Mesendoderm (in vitro differentiated cells): ENCODE results near the gene UBQLN3.

Experiments used
- DNase-seq: peaks from one replicate; pipeline ENCODE4 v3.0.0; 2013
- H2AK5ac ChIP-seq: 2 replicates; pipeline ENCODE4 v1.6.1; 2013; ENCODE audit warnings: low read length, inconsistent platforms
- H2BK120ac ChIP-seq: 2 replicates; pipeline ENCODE4 v1.6.1; 2013; ENCODE audit warnings: low read depth, mild to moderate bottlenecking, low read length, moderate library complexity, mixed read lengths
- H2BK15ac ChIP-seq: replicated peaks from 2 replicates; pipeline ENCODE4 v1.6.1; 2013; ENCODE audit warnings: low read depth, mild to moderate bottlenecking, moderate library complexity
- H2BK5ac ChIP-seq: 2 replicates; pipeline ENCODE4 v1.6.1; 2013; ENCODE audit warnings: low read length, inconsistent platforms
- H3K18ac ChIP-seq: 2 replicates; pipeline ENCODE4 v1.6.1; 2013; ENCODE audit warnings: mild to moderate bottlenecking, low read length, mixed read lengths
- H3K23ac ChIP-seq: one replicate; pipeline ENCODE4 v1.6.1; 2013; ENCODE audit warnings: low read length
- H3K27ac ChIP-seq: 2 replicates; pipeline ENCODE4 v1.5.1; 2013; ENCODE audit warnings: low read depth, mild to moderate bottlenecking, inconsistent platforms, low read length, moderate library complexity
- H3K27me3 ChIP-seq: 2 replicates; pipeline ENCODE4 v1.6.1; 2013; ENCODE audit warnings: low read length, control low read depth, mild to moderate bottlenecking, inconsistent platforms; ENCODE audit not compliant: insufficient read depth, poor library complexity
- H3K36me3 ChIP-seq: 2 replicates; pipeline ENCODE4 v1.6.1; 2013; ENCODE audit warnings: low read length, inconsistent platforms; ENCODE audit not compliant: control insufficient read depth, insufficient read depth
- H3K4ac ChIP-seq: one replicate; pipeline ENCODE4 v1.6.1; 2013; ENCODE audit warnings: low read depth, mild to moderate bottlenecking, low read length, moderate library complexity
- H3K4me1 ChIP-seq: 2 replicates; pipeline ENCODE4 v1.6.1; 2013; ENCODE audit warnings: low read depth, low read length, inconsistent platforms; ENCODE audit not compliant: control insufficient read depth
- H3K4me2 ChIP-seq: 2 replicates; pipeline ENCODE4 v1.6.1; 2013; ENCODE audit warnings: low read length
- H3K4me3 ChIP-seq: 2 replicates; pipeline ENCODE4 v1.5.1; 2013; ENCODE audit warnings: mild to moderate bottlenecking, low read length
- H3K56ac ChIP-seq: one replicate; pipeline ENCODE4 v1.6.1; 2013; ENCODE audit warnings: low read length
- H3K79me1 ChIP-seq: 2 replicates; pipeline ENCODE4 v1.6.1; 2013; ENCODE audit warnings: low read length, inconsistent platforms
- H3K79me2 ChIP-seq: 2 replicates; pipeline ENCODE4 v1.6.1; 2013; ENCODE audit warnings: mild to moderate bottlenecking, low read length; ENCODE audit not compliant: control insufficient read depth, insufficient read depth
- H3K9ac ChIP-seq: 2 replicates; pipeline ENCODE4 v1.6.1; 2013; ENCODE audit warnings: low read length, inconsistent platforms
- H4K5ac ChIP-seq: one replicate; pipeline ENCODE4 v1.6.1; 2013; ENCODE audit warnings: low read length
- H4K8ac ChIP-seq: one replicate; pipeline ENCODE4 v1.6.1; 2013; ENCODE audit warnings: low read depth, mild to moderate bottlenecking, control low read depth, low read length, moderate library complexity
- WGBS: extraction: QIAGEN DNeasy Blood & Tissue Kit; methylation state at CpG from one replicate; pipeline ENCODE4 v1.1.7; 2013; ENCODE audit warnings: low lambda C conversion rate, missing lambda C conversion rate; ENCODE audit not compliant: insufficient coverage; ENCODE audit errors: extremely low coverage; 5-methylcytosine and 5-hydroxymethylcytosine counted together

UBQLN3 gene

GRCh38 chr11:5488385-5488784, 21.4 kb downstream of the UBQLN3 start, which contains the start of gene OR52D1:
Gene OR52D1, plus strand, starts transcription at chr11:5488685. Its CDS starts 22 bp downstream, at chr11:5488707.
- Histone ChIP-seq H3K4ac (no peak within 1 kb of the TSS), H3K79me1 (no peaks in the 10 kb centered on the region), H3K4me2 (no peak within 1 kb of the TSS), H3K4me3 (no peak within 1 kb of the TSS), H3K56ac (no peak within 1 kb of the TSS), H2BK5ac (no peak within 1 kb of the TSS), H3K4me1 (no peaks in the 10 kb centered on the region), H3K79me2 (no peaks in the 10 kb centered on the region), H4K8ac (no peak within 1 kb of the TSS), H2AK5ac (no peak within 1 kb of the TSS), H4K5ac (no peak within 1 kb of the TSS), H3K27ac (no peak within 1 kb of the TSS), H2BK120ac (no peak within 1 kb of the TSS), H3K23ac (no peak within 1 kb of the TSS), H3K18ac (no peak within 1 kb of the TSS), H3K36me3 (no peaks in the 10 kb centered on the region), H3K27me3 (no peaks in the 10 kb centered on the region), H2BK15ac (no peak within 1 kb of the TSS), H3K9ac (no peak within 1 kb of the TSS)
- no peak for DNase-seq

- H3K79me1 ChIP-seq: no peaks in the 10 kb centered on the region
- peak; percentile 26 for DNase-seq
- no peaks in the 10 kb centered on the region for H3K79me2 ChIP-seq
Observed at GRCh38 chr11:5486421-5486820, 23.3 kb downstream of the UBQLN3 start.

GRCh38 chr11:5486003-5486402, 23.8 kb downstream of the UBQLN3 start:
- H3K4me2 ChIP-seq: no peak overlapping the region
- H2BK120ac ChIP-seq: no peak overlapping the region
- no peak overlapping the region for H2AK5ac ChIP-seq
- H4K8ac ChIP-seq: no peak overlapping the region
- no peak overlapping the region for H3K4me3 ChIP-seq
- H2BK5ac ChIP-seq: no peak overlapping the region
- no peaks in the 10 kb centered on the region for H3K79me2 ChIP-seq
- H3K27me3 ChIP-seq: no peaks in the 10 kb centered on the region
- no peak overlapping the region for H4K5ac ChIP-seq
- no peak overlapping the region for H3K4ac ChIP-seq
- WGBS: no CpG with 5 or more reads among the region's 3 CpGs
- DNase-seq: no peak
- no peaks in the 10 kb centered on the region for H3K4me1 ChIP-seq
- no peak overlapping the region for H3K56ac ChIP-seq
- no peak overlapping the region for H3K23ac ChIP-seq
- no peak overlapping the region for H2BK15ac ChIP-seq
- no peaks in the 10 kb centered on the region for H3K36me3 ChIP-seq
- no peak overlapping the region for H3K9ac ChIP-seq
- no peaks in the 10 kb centered on the region for H3K79me1 ChIP-seq
- no peak overlapping the region for H3K27ac ChIP-seq
- H3K18ac ChIP-seq: no peak overlapping the region

More at GRCh38 chr11:5486421-5486820, 23.3 kb downstream of the UBQLN3 start:
- H3K27me3 ChIP-seq: no peaks in the 10 kb centered on the region
- no peak overlapping the region for H2BK15ac ChIP-seq
- H4K5ac ChIP-seq: no peak overlapping the region
- H3K4me2 ChIP-seq: no peak overlapping the region
- WGBS: no CpG with 5 or more reads among the region's 3 CpGs
- no peak overlapping the region for H3K18ac ChIP-seq
- H2BK5ac ChIP-seq: no peak overlapping the region
- no peak overlapping the region for H2BK120ac ChIP-seq
- H3K27ac ChIP-seq: no peak overlapping the region
- H3K36me3 ChIP-seq: no peaks in the 10 kb centered on the region
- H4K8ac ChIP-seq: no peak overlapping the region
- H3K23ac ChIP-seq: no peak overlapping the region
- no peak overlapping the region for H3K4ac ChIP-seq
- no peaks in the 10 kb centered on the region for H3K4me1 ChIP-seq
- no peak overlapping the region for H3K9ac ChIP-seq
- H3K4me3 ChIP-seq: no peak overlapping the region
- H3K56ac ChIP-seq: no peak overlapping the region
- H2AK5ac ChIP-seq: no peak overlapping the region

- H3K4me1 ChIP-seq: no peaks in the 10 kb centered on the region
- H3K4ac ChIP-seq: no peak overlapping the region
- DNase-seq: peak; percentile 64
- no peak overlapping the region for H3K4me3 ChIP-seq
- no peak overlapping the region for H3K18ac ChIP-seq
- no peak overlapping the region for H4K8ac ChIP-seq
- no peaks in the 10 kb centered on the region for H3K27me3 ChIP-seq
- H3K27ac ChIP-seq: no peak overlapping the region
- H2BK15ac ChIP-seq: no peak overlapping the region
- no CpG with 5 or more reads among the region's 2 CpGs for WGBS
- H3K56ac ChIP-seq: no peak overlapping the region
- H3K79me2 ChIP-seq: no peaks in the 10 kb centered on the region
- no peak overlapping the region for H3K4me2 ChIP-seq
- no peak overlapping the region for H3K23ac ChIP-seq
- H2BK120ac ChIP-seq: no peak overlapping the region
- H3K36me3 ChIP-seq: no peaks in the 10 kb centered on the region
- H3K9ac ChIP-seq: no peak overlapping the region
- H2AK5ac ChIP-seq: no peak overlapping the region
- no peaks in the 10 kb centered on the region for H3K79me1 ChIP-seq
- no peak overlapping the region for H2BK5ac ChIP-seq
- H4K5ac ChIP-seq: no peak overlapping the region
Observed at GRCh38 chr11:5476186-5476819, 33.5 kb downstream of the UBQLN3 start.

- Histone ChIP-seq H3K27me3 (no peaks in the 10 kb centered on the region), H3K4me3 (no peak overlapping the region), H3K79me2 (no peaks in the 10 kb centered on the region), H4K8ac (no peak overlapping the region), H3K79me1 (no peaks in the 10 kb centered on the region), H2BK15ac (no peak overlapping the region), H3K4ac (no peak overlapping the region), H3K23ac (no peak overlapping the region), H3K56ac (no peak overlapping the region), H3K18ac (no peak overlapping the region), H3K27ac (no peak overlapping the region), H4K5ac (no peak overlapping the region), H3K9ac (no peak overlapping the region), H2AK5ac (no peak overlapping the region), H2BK5ac (no peak overlapping the region), H3K4me1 (no peaks in the 10 kb centered on the region), H2BK120ac (no peak overlapping the region), H3K4me2 (no peak overlapping the region), H3K36me3 (no peaks in the 10 kb centered on the region)
- no peak for DNase-seq
Observed at GRCh38 chr11:5473921-5474320, 35.8 kb downstream of the UBQLN3 start.

GRCh38 chr11:5467527-5467926, 42.2 kb downstream of the UBQLN3 start:
- Histone ChIP-seq H3K36me3 (no peaks in the 10 kb centered on the region), H3K79me2 (no peaks in the 10 kb centered on the region), H3K27ac (no peak overlapping the region), H3K9ac (no peak overlapping the region), H2BK120ac (no peak overlapping the region), H2BK5ac (no peak overlapping the region), H3K4ac (no peak overlapping the region), H3K27me3 (no peaks in the 10 kb centered on the region), H4K5ac (no peak overlapping the region), H3K79me1 (no peaks in the 10 kb centered on the region), H3K18ac (no peak overlapping the region), H4K8ac (no peak overlapping the region), H3K4me1 (no peaks in the 10 kb centered on the region), H2AK5ac (no peak overlapping the region), H3K4me3 (no peak overlapping the region), H3K23ac (no peak overlapping the region), H3K56ac (no peak overlapping the region), H2BK15ac (no peak overlapping the region), H3K4me2 (no peak overlapping the region)
- DNase-seq: no peak
- no CpG with 5 or more reads among the region's 2 CpGs for WGBS
